Neural progenitor cell (in vitro differentiated cells): ENCODE results near the gene NEDD4.

ENCODE experiments used
- CTCF ChIP-seq: fragments of 200-600 bp; sonication (generic); IDR thresholded peaks from 2 replicates; pipeline ENCODE4 v1.5.1; 2017; ENCODE audit warnings: antibody characterized with exemption, mild to moderate bottlenecking
- EZH2 ChIP-seq: fragments of 200-600 bp; sonication (generic); IDR thresholded peaks from 2 replicates; pipeline ENCODE4 v1.6.1; 2017; ENCODE audit warnings: antibody characterized with exemption, mild to moderate bottlenecking, moderate library complexity
- EZH2phosphoT487 ChIP-seq: fragments of 200-600 bp; sonication (generic); IDR thresholded peaks from 2 replicates; pipeline ENCODE4 v1.6.1; 2017; ENCODE audit warnings: antibody characterized with exemption

- no peak for TF ChIP-seq CTCF
- TF ChIP-seq EZH2, result no peak
- TF ChIP-seq EZH2phosphoT487, result no peak
Measured at GRCh38 chr15:56036546-56037067, 43.2 kb upstream of the NEDD4 start.
